Lower leg skin (tissue), 3 donors: ENCODE data around the gene IVL.

Experiments
- POLR2A ChIP-seq, 2 donors: fragments of 450-650 bp; IDR thresholded peaks; one replicate each; pipeline ENCODE4 v1.6.1; 2016 to 2017; ENCODE audit warnings: antibody characterized with exemption in 2 of 2, mild to moderate bottlenecking in 1 of 2, moderate library complexity in 1 of 2
- TF ChIP-seq, protein P1 (sequence below), 3 donors: fragments of 450-650 bp; IDR thresholded peaks; one replicate each; pipeline ENCODE4 v1.5.1; 2016; ENCODE audit warnings: antibody characterized with exemption in 3 of 3, mild to moderate bottlenecking in 3 of 3, moderate library complexity in 2 of 3

DNA sequence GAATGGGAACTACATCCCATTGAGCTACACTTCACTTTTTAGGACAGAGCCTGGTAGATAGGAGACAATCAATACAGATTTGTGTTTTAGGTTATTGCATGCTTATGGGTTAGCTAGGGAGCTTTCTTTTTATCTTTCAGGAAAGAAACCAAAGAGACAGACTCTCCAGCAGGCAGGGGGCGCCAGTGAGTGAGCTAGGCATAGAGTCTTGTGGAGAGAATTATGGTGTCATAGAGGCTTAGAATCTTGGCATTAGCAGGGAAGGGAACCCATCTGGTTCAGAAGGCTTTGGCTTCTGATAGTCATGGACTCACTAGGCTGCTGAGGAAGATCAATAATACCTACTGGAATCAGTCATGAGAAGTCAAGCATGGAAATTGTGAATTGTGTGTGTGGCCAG, 30.3 kb upstream of the IVL start, which contains the start of gene SMCP:
- TF ChIP-seq, protein P1, sequence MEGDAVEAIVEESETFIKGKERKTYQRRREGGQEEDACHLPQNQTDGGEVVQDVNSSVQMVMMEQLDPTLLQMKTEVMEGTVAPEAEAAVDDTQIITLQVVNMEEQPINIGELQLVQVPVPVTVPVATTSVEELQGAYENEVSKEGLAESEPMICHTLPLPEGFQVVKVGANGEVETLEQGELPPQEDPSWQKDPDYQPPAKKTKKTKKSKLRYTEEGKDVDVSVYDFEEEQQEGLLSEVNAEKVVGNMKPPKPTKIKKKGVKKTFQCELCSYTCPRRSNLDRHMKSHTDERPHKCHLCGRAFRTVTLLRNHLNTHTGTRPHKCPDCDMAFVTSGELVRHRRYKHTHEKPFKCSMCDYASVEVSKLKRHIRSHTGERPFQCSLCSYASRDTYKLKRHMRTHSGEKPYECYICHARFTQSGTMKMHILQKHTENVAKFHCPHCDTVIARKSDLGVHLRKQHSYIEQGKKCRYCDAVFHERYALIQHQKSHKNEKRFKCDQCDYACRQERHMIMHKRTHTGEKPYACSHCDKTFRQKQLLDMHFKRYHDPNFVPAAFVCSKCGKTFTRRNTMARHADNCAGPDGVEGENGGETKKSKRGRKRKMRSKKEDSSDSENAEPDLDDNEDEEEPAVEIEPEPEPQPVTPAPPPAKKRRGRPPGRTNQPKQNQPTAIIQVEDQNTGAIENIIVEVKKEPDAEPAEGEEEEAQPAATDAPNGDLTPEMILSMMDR (IDR thresholded peaks at IDR 0.05): no peak
- TF ChIP-seq POLR2A (IDR thresholded peaks at IDR 0.05): no peak
